Measurements from ENCODE around the gene SPNS2. TPM values are rescaled to one million over a fixed set of nuclear protein-coding genes. Genes with fewer than 3 reads are reported as not detected.

Gene SPNS2
- total RNA-seq, 1 experiment from 2014 or later, result 1.6 TPM

DNA sequence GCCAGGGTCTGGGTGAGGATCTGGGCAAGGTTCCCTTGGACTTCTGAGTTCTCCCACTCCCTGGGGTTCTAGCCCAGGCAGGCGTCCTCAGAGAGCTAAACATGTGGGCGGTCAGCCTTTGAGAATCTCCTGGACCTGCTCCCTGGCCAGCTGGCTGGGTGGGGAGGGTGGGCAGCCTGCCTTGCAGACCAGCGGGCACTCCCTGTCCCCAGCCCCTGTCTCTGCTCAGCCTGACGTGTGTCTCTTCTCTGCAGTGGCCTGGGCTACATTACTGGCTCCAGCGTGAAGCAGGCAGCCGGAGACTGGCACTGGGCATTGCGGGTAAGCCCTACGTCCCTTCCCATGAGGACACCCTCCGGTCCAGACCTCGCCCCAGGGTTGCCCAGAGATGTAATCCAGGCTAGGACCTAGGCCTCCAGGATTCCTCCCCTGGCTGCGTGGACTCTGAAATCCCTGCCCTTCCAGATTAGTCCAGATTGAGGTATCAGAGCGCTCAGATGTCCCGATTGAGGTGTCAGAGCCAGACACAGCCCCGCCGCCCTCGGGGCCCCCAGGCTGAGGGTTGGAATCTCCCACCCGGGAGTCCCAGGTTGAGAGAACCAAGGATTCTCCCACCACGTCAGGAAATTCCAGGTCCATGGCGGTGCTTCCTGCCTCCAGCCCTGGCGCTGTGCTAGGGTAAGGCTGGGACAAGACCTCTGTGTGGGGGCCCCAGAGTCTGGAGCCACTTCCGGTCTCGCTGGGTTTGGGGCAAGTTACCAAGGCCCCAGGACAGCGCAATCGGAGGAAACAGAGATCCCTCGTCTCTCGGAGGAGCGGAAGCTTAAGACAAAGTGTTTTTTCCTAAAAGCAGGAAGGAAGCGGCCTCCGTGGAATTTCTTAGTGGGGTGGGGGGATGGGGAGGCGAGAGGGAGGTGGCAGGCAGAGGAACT is 32.4 kb downstream of the SPNS2 start:
- intact Hi-C loops (cut with micrococcal nuclease), result loop anchor here (5.0 kb wide), 1 partner anchor 109 kb away; no protein-coding TSS in a partner anchor
- POLR2A ChIA-PET, result no interaction called here
- H3K27ac ChIP-seq (ENCODE audit: low read depth, low read length), result no peak overlapping the region
- H3K4me3 ChIP-seq (replicated peaks in 1 of 2; ENCODE audit: low read depth in 1 of 2, low read length in 2 of 2), result no peak overlapping the region
- H3K27me3 ChIP-seq (ENCODE audit: insufficient read depth, low read length), result no peaks in the 10 kb centered on the region
- H3K4me1 ChIP-seq (ENCODE audit: control insufficient read depth in 1 of 2, insufficient read depth in 2 of 2, low read length in 2 of 2), result peaks cover 8 to 19% of the 10 kb centered on the region in 2 experiments; a peak in 3 of 4 replicates
- DNase-seq (ENCODE audit: low read depth, low spot score), result no peak
- H3K9me3 ChIP-seq (ENCODE audit: control insufficient read depth in 1 of 2, insufficient read depth in 1 of 2, low read depth in 1 of 2, low read length in 2 of 2), result no peaks in the 10 kb centered on the region
- H3K9me2 ChIP-seq (ENCODE audit: insufficient read depth), result no peaks in the 10 kb centered on the region
- H3K79me2 ChIP-seq (ENCODE audit: insufficient read depth, low read length), result no peaks in the 10 kb centered on the region
- H4K20me1 ChIP-seq (ENCODE audit: insufficient read depth), result no peaks in the 10 kb centered on the region
- no peak overlapping the region for H3K4me2 ChIP-seq (ENCODE audit: low read length)
- H2AFZ ChIP-seq (ENCODE audit: low read depth, low read length, poor library complexity, severe bottlenecking), result no peak overlapping the region
- BruUV-seq (replicated peaks), result no TSS peak
- RAD21 ChIA-PET (ENCODE audit: low non-redundant PET in 1 of 2, low total read pairs in 2 of 2, uncharacterized antibody in 2 of 2, unreplicated experiment in 2 of 2), result no interaction called here
- CTCF ChIA-PET, result no interaction called here
- no peaks in the 10 kb centered on the region for H3K36me3 ChIP-seq (ENCODE audit: control insufficient read depth in 1 of 2, insufficient read depth in 2 of 2, low read length in 2 of 2)
- H3K9ac ChIP-seq (ENCODE audit: low read length), result no peak overlapping the region
- ATAC-seq, result no peak
- no peak for TF ChIP-seq SRF (IDR thresholded peaks at IDR 0.05; ENCODE audit: low read depth)
- no peak for TF ChIP-seq POLR2A (IDR thresholded peaks at IDR 0.05; ENCODE audit: borderline replicate concordance, extremely low read depth, insufficient read depth, insufficient read length)
- no peak for TF ChIP-seq JUND (IDR thresholded peaks at IDR 0.05)
- TF ChIP-seq, protein P1, sequence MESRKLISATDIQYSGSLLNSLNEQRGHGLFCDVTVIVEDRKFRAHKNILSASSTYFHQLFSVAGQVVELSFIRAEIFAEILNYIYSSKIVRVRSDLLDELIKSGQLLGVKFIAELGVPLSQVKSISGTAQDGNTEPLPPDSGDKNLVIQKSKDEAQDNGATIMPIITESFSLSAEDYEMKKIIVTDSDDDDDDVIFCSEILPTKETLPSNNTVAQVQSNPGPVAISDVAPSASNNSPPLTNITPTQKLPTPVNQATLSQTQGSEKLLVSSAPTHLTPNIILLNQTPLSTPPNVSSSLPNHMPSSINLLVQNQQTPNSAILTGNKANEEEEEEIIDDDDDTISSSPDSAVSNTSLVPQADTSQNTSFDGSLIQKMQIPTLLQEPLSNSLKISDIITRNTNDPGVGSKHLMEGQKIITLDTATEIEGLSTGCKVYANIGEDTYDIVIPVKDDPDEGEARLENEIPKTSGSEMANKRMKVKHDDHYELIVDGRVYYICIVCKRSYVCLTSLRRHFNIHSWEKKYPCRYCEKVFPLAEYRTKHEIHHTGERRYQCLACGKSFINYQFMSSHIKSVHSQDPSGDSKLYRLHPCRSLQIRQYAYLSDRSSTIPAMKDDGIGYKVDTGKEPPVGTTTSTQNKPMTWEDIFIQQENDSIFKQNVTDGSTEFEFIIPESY (IDR thresholded peaks at IDR 0.05; ENCODE audit: extremely low read depth, insufficient replicate concordance, low read length), result no peak
- TF ChIP-seq EZH2 (IDR thresholded peaks at IDR 0.05), result no peak
- no peak for TF ChIP-seq SIN3A (IDR thresholded peaks at IDR 0.05; ENCODE audit: low read depth)
- no peak for TF ChIP-seq EZH2phosphoT487 (IDR thresholded peaks at IDR 0.05; ENCODE audit: borderline replicate concordance)
- TF ChIP-seq TCF7L2 (IDR thresholded peaks at IDR 0.05; ENCODE audit: borderline replicate concordance, extremely low read depth, insufficient read depth, insufficient read length), result no peak
- no peak for TF ChIP-seq CBX3 (IDR thresholded peaks at IDR 0.05; ENCODE audit: low read depth)
- no peak for TF ChIP-seq ZFX (IDR thresholded peaks at IDR 0.05)
- no peak for TF ChIP-seq POLR2AphosphoS5 (IDR thresholded peaks at IDR 0.05; ENCODE audit: low read depth, low read length)
- TF ChIP-seq EGR1 (IDR thresholded peaks at IDR 0.05; ENCODE audit: low read depth), result no peak
- TF ChIP-seq, protein P2, sequence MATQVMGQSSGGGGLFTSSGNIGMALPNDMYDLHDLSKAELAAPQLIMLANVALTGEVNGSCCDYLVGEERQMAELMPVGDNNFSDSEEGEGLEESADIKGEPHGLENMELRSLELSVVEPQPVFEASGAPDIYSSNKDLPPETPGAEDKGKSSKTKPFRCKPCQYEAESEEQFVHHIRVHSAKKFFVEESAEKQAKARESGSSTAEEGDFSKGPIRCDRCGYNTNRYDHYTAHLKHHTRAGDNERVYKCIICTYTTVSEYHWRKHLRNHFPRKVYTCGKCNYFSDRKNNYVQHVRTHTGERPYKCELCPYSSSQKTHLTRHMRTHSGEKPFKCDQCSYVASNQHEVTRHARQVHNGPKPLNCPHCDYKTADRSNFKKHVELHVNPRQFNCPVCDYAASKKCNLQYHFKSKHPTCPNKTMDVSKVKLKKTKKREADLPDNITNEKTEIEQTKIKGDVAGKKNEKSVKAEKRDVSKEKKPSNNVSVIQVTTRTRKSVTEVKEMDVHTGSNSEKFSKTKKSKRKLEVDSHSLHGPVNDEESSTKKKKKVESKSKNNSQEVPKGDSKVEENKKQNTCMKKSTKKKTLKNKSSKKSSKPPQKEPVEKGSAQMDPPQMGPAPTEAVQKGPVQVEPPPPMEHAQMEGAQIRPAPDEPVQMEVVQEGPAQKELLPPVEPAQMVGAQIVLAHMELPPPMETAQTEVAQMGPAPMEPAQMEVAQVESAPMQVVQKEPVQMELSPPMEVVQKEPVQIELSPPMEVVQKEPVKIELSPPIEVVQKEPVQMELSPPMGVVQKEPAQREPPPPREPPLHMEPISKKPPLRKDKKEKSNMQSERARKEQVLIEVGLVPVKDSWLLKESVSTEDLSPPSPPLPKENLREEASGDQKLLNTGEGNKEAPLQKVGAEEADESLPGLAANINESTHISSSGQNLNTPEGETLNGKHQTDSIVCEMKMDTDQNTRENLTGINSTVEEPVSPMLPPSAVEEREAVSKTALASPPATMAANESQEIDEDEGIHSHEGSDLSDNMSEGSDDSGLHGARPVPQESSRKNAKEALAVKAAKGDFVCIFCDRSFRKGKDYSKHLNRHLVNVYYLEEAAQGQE (IDR thresholded peaks at IDR 0.05; ENCODE audit: low read depth), result no peak
- no peak for TF ChIP-seq SP1 (IDR thresholded peaks at IDR 0.05; ENCODE audit: low read depth)

All from HCT116 (cell line).